ENCODE results near the gene MAML3.

Gene MAML3

GRCh38 chr4:139808808-139809756 is 344.9 kb downstream of the MAML3 start:
- peaks cover 10% of the 10 kb centered on the region for H3K27me3 Mint-ChIP-seq (ENCODE audit: low read depth)
- H3K36me3 Mint-ChIP-seq (ENCODE audit: low read depth): no peaks in the 10 kb centered on the region
- no peak overlapping the region for H3K27ac Mint-ChIP-seq
- no peak overlapping the region for H3K4me3 Mint-ChIP-seq
- H3K9me3 Mint-ChIP-seq: no peaks in the 10 kb centered on the region
- H3K4me1 Mint-ChIP-seq (ENCODE audit: low read depth): no peaks in the 10 kb centered on the region

- H3K4me1 Mint-ChIP-seq (ENCODE audit: low read depth): peaks cover 2% of the 10 kb centered on the region
- H3K9me3 Mint-ChIP-seq: no peaks in the 10 kb centered on the region
- no peak overlapping the region for H3K27ac Mint-ChIP-seq
- no peak overlapping the region for H3K4me3 Mint-ChIP-seq
- no peaks in the 10 kb centered on the region for H3K36me3 Mint-ChIP-seq (ENCODE audit: low read depth)
- peaks cover 12% of the 10 kb centered on the region for H3K27me3 Mint-ChIP-seq (ENCODE audit: low read depth)
These were observed 345.6 kb downstream of the MAML3 start for GRCh38 chr4:139808381-139808807.

DNA sequence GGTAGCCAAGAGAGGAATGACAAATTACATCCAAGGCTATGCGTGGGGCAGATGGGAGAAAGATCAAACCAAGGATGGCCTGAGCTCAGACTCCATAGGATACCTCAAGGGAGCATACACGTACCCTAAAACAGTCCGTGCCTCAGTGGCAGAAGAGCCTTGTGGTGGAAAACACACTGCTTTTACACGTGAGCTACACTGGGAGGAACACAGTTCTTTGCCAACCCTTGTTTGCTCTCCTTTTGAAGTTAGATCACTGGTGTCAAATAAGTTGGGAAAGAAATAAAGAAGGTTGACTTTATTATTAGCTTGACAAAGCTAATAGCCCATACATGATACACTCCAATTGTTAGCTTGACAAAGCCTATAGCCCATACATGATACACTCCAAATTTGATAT is 346.5 kb downstream of the MAML3 start:
- Mint-ChIP-seq H3K36me3 (ENCODE audit: low read depth) (no peaks in the 10 kb centered on the region), H3K4me1 (ENCODE audit: low read depth) (peaks cover 2% of the 10 kb centered on the region), H3K27ac (no peak overlapping the region), H3K9me3 (no peaks in the 10 kb centered on the region), H3K27me3 (ENCODE audit: low read depth) (peaks cover 14% of the 10 kb centered on the region), H3K4me3 (no peak overlapping the region)

DNA sequence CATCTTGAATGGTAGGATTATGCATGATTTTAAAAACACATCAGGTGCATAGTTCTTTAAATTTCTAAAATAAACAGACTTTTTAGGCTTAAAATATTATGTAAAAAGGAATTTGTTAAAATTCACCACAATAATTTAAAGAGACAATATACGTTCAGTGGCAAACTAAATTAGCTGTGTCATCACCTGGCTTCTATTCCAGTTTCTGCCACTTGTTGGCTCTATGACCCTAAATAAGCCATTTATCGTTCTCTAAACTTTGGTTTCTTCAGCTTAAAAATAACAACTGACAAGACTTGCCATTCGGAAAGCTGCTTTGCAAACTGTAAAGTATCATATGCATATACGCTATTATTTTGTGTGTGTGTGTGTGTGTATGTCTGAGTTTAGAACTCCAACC is 347.1 kb downstream of the MAML3 start:
- H3K27me3 Mint-ChIP-seq (ENCODE audit: low read depth): peaks cover 19% of the 10 kb centered on the region
- H3K9me3 Mint-ChIP-seq: no peaks in the 10 kb centered on the region
- peaks cover 2% of the 10 kb centered on the region for H3K4me1 Mint-ChIP-seq (ENCODE audit: low read depth)
- H3K27ac Mint-ChIP-seq: no peak overlapping the region
- no peak overlapping the region for H3K4me3 Mint-ChIP-seq
- no peaks in the 10 kb centered on the region for H3K36me3 Mint-ChIP-seq (ENCODE audit: low read depth)

GRCh38 chr4:139802931-139803330 is 351.1 kb downstream of the MAML3 start:
- Mint-ChIP-seq H3K36me3 (ENCODE audit: low read depth) (no peaks in the 10 kb centered on the region), H3K4me1 (ENCODE audit: low read depth) (peaks cover 2% of the 10 kb centered on the region), H3K27ac (no peak overlapping the region), H3K27me3 (ENCODE audit: low read depth) (peaks cover 26% of the 10 kb centered on the region), H3K9me3 (no peaks in the 10 kb centered on the region), H3K4me3 (no peak overlapping the region)

GRCh38 chr4:139802488-139802887 is 351.5 kb downstream of the MAML3 start:
- peaks cover 2% of the 10 kb centered on the region for H3K4me1 Mint-ChIP-seq (ENCODE audit: low read depth)
- no peaks in the 10 kb centered on the region for H3K9me3 Mint-ChIP-seq
- H3K27me3 Mint-ChIP-seq (ENCODE audit: low read depth): peaks cover 26% of the 10 kb centered on the region
- H3K4me3 Mint-ChIP-seq: no peak overlapping the region
- H3K27ac Mint-ChIP-seq: no peak overlapping the region
- no peaks in the 10 kb centered on the region for H3K36me3 Mint-ChIP-seq (ENCODE audit: low read depth)

- H3K27me3 Mint-ChIP-seq (ENCODE audit: low read depth): peaks cover 23% of the 10 kb centered on the region
- no peaks in the 10 kb centered on the region for H3K36me3 Mint-ChIP-seq (ENCODE audit: low read depth)
- H3K27ac Mint-ChIP-seq: no peak overlapping the region
- H3K9me3 Mint-ChIP-seq: no peaks in the 10 kb centered on the region
- peaks cover 2% of the 10 kb centered on the region for H3K4me1 Mint-ChIP-seq (ENCODE audit: low read depth)
- no peak overlapping the region for H3K4me3 Mint-ChIP-seq
These were observed 352.1 kb downstream of the MAML3 start for GRCh38 chr4:139801895-139802294.

GRCh38 chr4:139800082-139800481 is 353.9 kb downstream of the MAML3 start:
- Mint-ChIP-seq H3K4me1 (ENCODE audit: low read depth) (peaks cover 2% of the 10 kb centered on the region), H3K27ac (no peak overlapping the region), H3K9me3 (no peaks in the 10 kb centered on the region), H3K27me3 (ENCODE audit: low read depth) (peaks cover 30% of the 10 kb centered on the region), H3K36me3 (ENCODE audit: low read depth) (no peaks in the 10 kb centered on the region), H3K4me3 (no peak overlapping the region)

GRCh38 chr4:139799615-139800014 is 354.4 kb downstream of the MAML3 start:
- H3K4me1 Mint-ChIP-seq (ENCODE audit: low read depth): peaks cover 2% of the 10 kb centered on the region
- H3K36me3 Mint-ChIP-seq (ENCODE audit: low read depth): no peaks in the 10 kb centered on the region
- H3K27me3 Mint-ChIP-seq (ENCODE audit: low read depth): peaks cover 31% of the 10 kb centered on the region
- no peaks in the 10 kb centered on the region for H3K9me3 Mint-ChIP-seq
- no peak overlapping the region for H3K27ac Mint-ChIP-seq
- no peak overlapping the region for H3K4me3 Mint-ChIP-seq

- H3K27ac Mint-ChIP-seq: no peak overlapping the region
- no peaks in the 10 kb centered on the region for H3K9me3 Mint-ChIP-seq
- no peak overlapping the region for H3K4me3 Mint-ChIP-seq
- H3K27me3 Mint-ChIP-seq (ENCODE audit: low read depth): peaks cover 34% of the 10 kb centered on the region
- H3K4me1 Mint-ChIP-seq (ENCODE audit: low read depth): no peaks in the 10 kb centered on the region
- no peaks in the 10 kb centered on the region for H3K36me3 Mint-ChIP-seq (ENCODE audit: low read depth)
These were observed 355.5 kb downstream of the MAML3 start for GRCh38 chr4:139798456-139798855.

DNA sequence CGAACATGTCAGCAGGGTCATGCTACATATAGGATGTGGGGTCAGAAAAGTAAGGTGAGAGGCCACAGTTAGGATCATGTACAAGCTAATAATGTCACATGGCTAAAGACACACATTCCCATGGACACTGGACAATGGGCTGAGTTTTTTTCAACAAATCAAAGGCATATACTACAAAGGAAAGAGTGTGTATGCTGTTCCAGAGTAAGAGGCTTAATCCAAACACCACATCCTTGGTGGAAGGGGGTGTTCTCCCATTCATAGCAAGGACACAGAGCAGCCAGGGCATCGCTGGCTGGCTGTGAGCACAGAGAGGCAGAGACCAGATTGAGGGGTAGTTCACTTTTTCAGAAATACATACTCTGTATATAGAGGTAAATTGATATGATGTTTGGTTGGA is 356.7 kb downstream of the MAML3 start:
- Mint-ChIP-seq H3K9me3 (no peaks in the 10 kb centered on the region), H3K27me3 (ENCODE audit: low read depth) (peaks cover 33% of the 10 kb centered on the region), H3K36me3 (ENCODE audit: low read depth) (no peaks in the 10 kb centered on the region), H3K4me1 (ENCODE audit: low read depth) (no peaks in the 10 kb centered on the region), H3K4me3 (no peak overlapping the region), H3K27ac (no peak overlapping the region)

DNA sequence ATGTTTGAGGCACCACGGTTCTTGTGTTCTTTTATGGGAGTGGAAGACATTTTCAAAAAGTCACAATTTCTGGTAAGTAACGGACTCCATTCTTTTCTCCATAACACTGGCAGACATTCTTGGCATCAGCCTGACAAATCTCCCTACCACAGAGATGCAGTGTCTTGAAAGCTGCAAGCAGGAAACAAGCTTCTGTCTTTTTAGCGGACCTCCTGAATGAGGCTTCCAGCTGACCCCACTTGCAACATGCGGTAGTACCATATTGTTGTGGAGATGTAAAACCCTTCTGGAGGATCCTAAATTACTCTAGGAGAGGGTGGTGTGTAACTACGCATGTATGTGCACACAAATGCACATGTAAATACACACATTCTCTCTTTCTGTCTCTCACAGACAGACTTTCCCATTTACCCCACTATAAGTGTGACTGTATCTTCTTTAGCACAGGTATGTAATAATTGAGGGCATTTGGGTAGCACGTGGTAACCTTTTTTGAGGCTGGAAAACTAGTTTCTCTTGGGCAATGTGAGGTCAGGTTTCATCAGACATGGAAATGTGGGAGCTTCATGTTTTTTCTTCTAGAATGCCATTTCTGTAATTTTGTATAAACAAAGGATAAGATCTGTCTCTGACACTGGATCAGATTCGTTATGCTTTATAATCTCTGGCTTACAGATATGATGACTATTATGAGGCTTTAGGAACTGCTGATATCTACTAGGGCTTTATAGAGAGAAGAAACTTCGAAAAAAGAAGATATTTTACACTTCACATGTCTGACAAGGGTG is 358.3 kb downstream of the MAML3 start:
- Mint-ChIP-seq H3K27ac (no peak overlapping the region), H3K4me1 (ENCODE audit: low read depth) (no peaks in the 10 kb centered on the region), H3K27me3 (ENCODE audit: low read depth) (peaks cover 22% of the 10 kb centered on the region), H3K9me3 (no peaks in the 10 kb centered on the region), H3K4me3 (no peak overlapping the region), H3K36me3 (ENCODE audit: low read depth) (no peaks in the 10 kb centered on the region)

- peaks cover 22% of the 10 kb centered on the region for H3K27me3 Mint-ChIP-seq (ENCODE audit: low read depth)
- no peaks in the 10 kb centered on the region for H3K9me3 Mint-ChIP-seq
- no peak overlapping the region for H3K4me3 Mint-ChIP-seq
- H3K27ac Mint-ChIP-seq: no peak overlapping the region
- H3K36me3 Mint-ChIP-seq (ENCODE audit: low read depth): no peaks in the 10 kb centered on the region
- H3K4me1 Mint-ChIP-seq (ENCODE audit: low read depth): no peaks in the 10 kb centered on the region
These were observed 359.6 kb downstream of the MAML3 start for GRCh38 chr4:139794158-139794954.

DNA sequence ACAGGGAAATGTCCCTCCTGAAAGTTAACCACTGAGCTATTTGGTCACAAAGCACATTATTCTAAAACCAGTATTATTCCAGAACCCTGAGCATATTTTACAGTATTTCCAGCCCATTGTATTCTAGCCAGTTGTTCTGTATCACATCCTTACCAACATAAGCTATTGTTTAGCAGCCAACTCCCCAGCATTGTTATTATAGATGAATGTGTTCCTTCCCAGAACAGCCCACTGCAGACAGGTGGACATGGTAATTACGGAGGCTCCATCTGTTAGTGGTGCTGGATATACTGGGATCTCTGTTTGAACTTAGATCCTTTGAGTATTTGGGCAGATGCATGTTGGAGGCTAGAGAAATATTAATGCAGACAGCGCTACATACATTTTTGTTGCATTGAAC is 362.3 kb downstream of the MAML3 start:
- no peaks in the 10 kb centered on the region for H3K9me3 Mint-ChIP-seq
- no peak overlapping the region for H3K27ac Mint-ChIP-seq
- no peaks in the 10 kb centered on the region for H3K4me1 Mint-ChIP-seq (ENCODE audit: low read depth)
- peaks cover 34% of the 10 kb centered on the region for H3K27me3 Mint-ChIP-seq (ENCODE audit: low read depth)
- no peak overlapping the region for H3K4me3 Mint-ChIP-seq
- H3K36me3 Mint-ChIP-seq (ENCODE audit: low read depth): no peaks in the 10 kb centered on the region
